IMR-90 (cell line): Measurements from ENCODE around the gene NINJ2. TPM values are rescaled to one million over a fixed set of nuclear protein-coding genes. Genes with fewer than 3 reads are reported as not detected.

Experiments used
- ATAC-seq: fragments of 200-7000 bp; cut with Tn5 transposase; 2 replicates; pipeline ENCODE4 v1.9.1; 2020; ENCODE audit warnings: low read depth, mild to moderate bottlenecking, moderate library complexity
- BruUV-seq: library from RNA; stranded (reverse); fragments of 400-500 nt; replicated peaks from 2 replicates; lab custom pipeline; 2021; lab: Mats Ljungman, UMichigan
- CTCF ChIA-PET: fragments of 300-600 bp; formaldehyde crosslinking; extraction: SDS; loops from one replicate; lab custom pipeline; 2021; ENCODE audit warnings: antibody characterized with exemption; lab: Yijun Ruan, JAX
- POLR2A ChIA-PET: fragments of 300-600 bp; sonication (Branson Sonifier 250); formaldehyde crosslinking; loops from one replicate; lab custom pipeline; 2022; ENCODE audit warnings: antibody characterized with exemption; ENCODE audit not compliant: unreplicated experiment; lab: Charles Lee
- DNase-seq: peaks from one replicate; pipeline ENCODE4 v3.0.0; 2013
- H2AFZ ChIP-seq: replicated peaks from 2 replicates; pipeline ENCODE3; 2013; ENCODE audit warnings: low read length, mild to moderate bottlenecking; ENCODE audit not compliant: poor library complexity
- H2AK5ac ChIP-seq: 2 replicates; pipeline ENCODE4 v1.6.1; 2013; ENCODE audit warnings: low read depth, low read length, inconsistent platforms
- H2AK9ac ChIP-seq: replicated peaks from 2 replicates; pipeline ENCODE3; 2013; ENCODE audit warnings: mild to moderate bottlenecking, low read depth, low read length, moderate library complexity; ENCODE audit not compliant: poor library complexity
- H2BK120ac ChIP-seq: 2 replicates; pipeline ENCODE4 v1.6.1; 2013; ENCODE audit warnings: low read depth, low read length, inconsistent platforms
- H2BK15ac ChIP-seq: 3 replicates; pipeline ENCODE4 v1.6.1; 2013; ENCODE audit warnings: low read depth, low read length, inconsistent platforms
- H2BK20ac ChIP-seq: 2 replicates; pipeline ENCODE4 v1.6.1; 2013; ENCODE audit warnings: low read depth, mild to moderate bottlenecking, inconsistent platforms, low read length, moderate library complexity
- H2BK5ac ChIP-seq: 2 replicates; pipeline ENCODE4 v1.6.1; 2013; ENCODE audit warnings: mild to moderate bottlenecking, low read depth, low read length, inconsistent platforms; ENCODE audit not compliant: poor library complexity, severe bottlenecking
- H3K14ac ChIP-seq: replicated peaks from 2 replicates; pipeline ENCODE4 v1.6.1; 2013; ENCODE audit warnings: low read depth, low read length, inconsistent platforms
- H3K18ac ChIP-seq: 2 replicates; pipeline ENCODE4 v1.6.1; 2013; ENCODE audit warnings: low read depth, low read length, control low read depth
- H3K23ac ChIP-seq: 2 replicates; pipeline ENCODE4 v1.6.1; 2013; ENCODE audit warnings: low read depth, low read length, inconsistent platforms
- H3K27ac ChIP-seq: 2 replicates; pipeline ENCODE4 v1.5.1; 2013; ENCODE audit warnings: mild to moderate bottlenecking, control low read depth, low read length; ENCODE audit not compliant: insufficient read depth
- H3K27me3 ChIP-seq: 2 replicates; pipeline ENCODE4 v1.6.1; 2013; ENCODE audit warnings: low read length; ENCODE audit not compliant: control insufficient read depth, insufficient read depth
- H3K36me3 ChIP-seq: 2 replicates; pipeline ENCODE4 v1.6.1; 2013; ENCODE audit warnings: low read length, mixed read lengths; ENCODE audit not compliant: control insufficient read depth, insufficient read depth
- H3K4ac ChIP-seq: 2 replicates; pipeline ENCODE4 v1.6.1; 2013; ENCODE audit warnings: low read depth, low read length, inconsistent platforms
- H3K4me1 ChIP-seq: 2 replicates; pipeline ENCODE4 v1.6.1; 2013; ENCODE audit warnings: low read length, mixed read lengths; ENCODE audit not compliant: control insufficient read depth, insufficient read depth
- H3K4me2 ChIP-seq: 2 replicates; pipeline ENCODE4 v1.6.1; 2013; ENCODE audit warnings: low read depth, mild to moderate bottlenecking, control low read depth, low read length, moderate library complexity
- H3K4me3 ChIP-seq: 2 replicates; pipeline ENCODE4 v1.5.1; 2013; ENCODE audit warnings: low read depth, mild to moderate bottlenecking, control low read depth, low read length, moderate library complexity; ENCODE audit not compliant: insufficient read depth
- H3K56ac ChIP-seq: 2 replicates; pipeline ENCODE4 v1.6.1; 2013; ENCODE audit warnings: low read length, inconsistent platforms; ENCODE audit not compliant: insufficient read depth; ENCODE audit errors: extremely low read depth
- H3K79me1 ChIP-seq, 2 experiments: 2 replicates each; pipeline ENCODE4 v1.6.1; 2013; ENCODE audit warnings: low read length in 2 of 2, inconsistent platforms in 1 of 2, low read depth in 1 of 2
- H3K9ac ChIP-seq: 2 replicates; pipeline ENCODE4 v1.6.1; 2013; ENCODE audit warnings: low read depth, low read length, control low read depth
- H3K9me1 ChIP-seq: 2 replicates; pipeline ENCODE4 v1.6.1; 2013; ENCODE audit warnings: low read length, inconsistent platforms; ENCODE audit not compliant: insufficient read depth
- H3K9me3 ChIP-seq: 2 replicates; pipeline ENCODE4 v1.6.1; 2013; ENCODE audit warnings: low read length; ENCODE audit not compliant: control insufficient read depth, insufficient read depth
- H4K20me1 ChIP-seq: 2 replicates; pipeline ENCODE4 v1.6.1; 2013; ENCODE audit warnings: low read length, inconsistent platforms; ENCODE audit not compliant: insufficient read depth
- H4K5ac ChIP-seq: 2 replicates; pipeline ENCODE4 v1.6.1; 2013; ENCODE audit warnings: mild to moderate bottlenecking, low read depth, low read length, control low read depth
- H4K8ac ChIP-seq, 2 experiments: 2 replicates each; pipeline ENCODE4 v1.6.1; 2013; ENCODE audit warnings: low read depth in 2 of 2, low read length in 2 of 2, control low read depth in 1 of 2, inconsistent platforms in 1 of 2
- H4K91ac ChIP-seq: 2 replicates; pipeline ENCODE4 v1.6.1; 2013; ENCODE audit warnings: low read depth, low read length, inconsistent platforms; ENCODE audit not compliant: insufficient read depth
- BHLHE40 ChIP-seq: fragments of 150-350 bp; IDR thresholded peaks from 2 replicates; pipeline ENCODE4 v1.6.1; 2016; ENCODE audit warnings: mild to moderate bottlenecking, low read depth, low read length
- CEBPB ChIP-seq: IDR thresholded peaks from 2 replicates; pipeline ENCODE4 v1.6.1; 2012; ENCODE audit warnings: low read depth, low read length, improper control_type of control experiment
- CHD1 ChIP-seq: IDR thresholded peaks from 2 replicates; pipeline ENCODE4 v1.6.1; 2012; ENCODE audit warnings: low read depth, low read length, improper control_type of control experiment
- FOS ChIP-seq: fragments of 150-350 bp; IDR thresholded peaks from 2 replicates; pipeline ENCODE4 v1.6.1; 2016; ENCODE audit warnings: low read depth, low read length
- MAFK ChIP-seq: IDR thresholded peaks from 2 replicates; pipeline ENCODE4 v1.6.1; 2012; ENCODE audit warnings: low read depth, low read length, improper control_type of control experiment
- MAZ ChIP-seq: IDR thresholded peaks from 2 replicates; pipeline ENCODE4 v1.6.1; 2012; ENCODE audit warnings: low read depth, mild to moderate bottlenecking, low read length, improper control_type of control experiment, moderate library complexity, borderline replicate concordance
- MXI1 ChIP-seq: IDR thresholded peaks from 2 replicates; pipeline ENCODE4 v1.6.1; 2012; ENCODE audit warnings: low read depth, mild to moderate bottlenecking, low read length, moderate library complexity, borderline replicate concordance
- NFE2L2 ChIP-seq: fragments of 150-350 bp; IDR thresholded peaks from 2 replicates; pipeline ENCODE4 v1.6.1; 2016; ENCODE audit warnings: low read depth, mild to moderate bottlenecking, low read length
- POLR2A ChIP-seq: IDR thresholded peaks from 2 replicates; pipeline ENCODE4 v1.6.1; 2012; ENCODE audit warnings: mild to moderate bottlenecking, low read depth, low read length
- RAD21 ChIP-seq: IDR thresholded peaks from 2 replicates; pipeline ENCODE4 v1.6.1; 2012; ENCODE audit warnings: low read length, improper control_type of control experiment
- RCOR1 ChIP-seq: IDR thresholded peaks from 2 replicates; pipeline ENCODE4 v1.6.1; 2012; ENCODE audit warnings: mild to moderate bottlenecking, low read length, improper control_type of control experiment; ENCODE audit not compliant: insufficient replicate concordance
- RFX5 ChIP-seq: IDR thresholded peaks from 2 replicates; pipeline ENCODE4 v1.8.0; 2012; ENCODE audit warnings: low read depth, mild to moderate bottlenecking, low read length, moderate library complexity
- SMC3 ChIP-seq: fragments of 150-350 bp; IDR thresholded peaks from 2 replicates; pipeline ENCODE4 v1.6.1; 2016; ENCODE audit warnings: low read depth, mild to moderate bottlenecking, antibody characterized with exemption, low read length, moderate library complexity
- WGBS, 2 experiments: methylation state at CpG; one replicate each; pipeline versions ENCODE4 v1.1.5 to v1.1.7; 2013; ENCODE audit warnings: missing lambda C conversion rate in 2 of 2; ENCODE audit not compliant: insufficient read length in 1 of 2; ENCODE audit errors: extremely low coverage in 2 of 2; 5-methylcytosine and 5-hydroxymethylcytosine counted together
- dilution Hi-C: fragments of 300-500 bp; cut with HindIII; formaldehyde crosslinking; loops from one replicate; pipeline ENCODE4 v1.14.3; 2018; ENCODE audit warnings: low sequenced_read_pairs; ENCODE audit not compliant: unreplicated experiment
- in situ Hi-C: fragments of 300-500 bp; cut with MboI; formaldehyde crosslinking; loops from 3 replicates; pipeline ENCODE4 v1.14.3; 2019; ENCODE audit warnings: low sequenced_read_pairs, inconsistent platforms, mixed read lengths
- intact Hi-C: fragments of 100-400 bp; cut with micrococcal nuclease; formaldehyde crosslinking; loops from 2 replicates; pipeline ENCODE4 v1.10.0; 2022
- polyA plus RNA-seq, 3 experiments: library from polyadenylated mRNA; depleted of rRNA; stranded (reverse); fragments of >200 nt; gene quantifications; 2 replicates each; pipeline ENCODE4 v1.2.3, GENCODE V29; 2012; ENCODE audit warnings: low replicate concordance in 1 of 3
- total RNA-seq: library from RNA; depleted of rRNA; stranded (reverse); fragments of >200 nt; gene quantifications from 2 replicates; pipeline ENCODE4 v1.2.3, GENCODE V29; 2012
- TF ChIP-seq, protein P1 (sequence below): fragments of 150-350 bp; IDR thresholded peaks from 2 replicates; pipeline ENCODE4 v1.6.1; 2017; ENCODE audit warnings: mild to moderate bottlenecking, antibody characterized with exemption, low read length, low read depth
- TF ChIP-seq, protein P2 (sequence below): fragments of 150-350 bp; IDR thresholded peaks from 2 replicates; pipeline ENCODE4 v1.6.1; 2016; ENCODE audit warnings: low read depth, mild to moderate bottlenecking, low read length, moderate library complexity, borderline replicate concordance

NINJ2 gene
- total and polyA plus RNA-seq, 2 of the 4 experiments (the other 2 are of a cell fraction) = not detected

DNA sequence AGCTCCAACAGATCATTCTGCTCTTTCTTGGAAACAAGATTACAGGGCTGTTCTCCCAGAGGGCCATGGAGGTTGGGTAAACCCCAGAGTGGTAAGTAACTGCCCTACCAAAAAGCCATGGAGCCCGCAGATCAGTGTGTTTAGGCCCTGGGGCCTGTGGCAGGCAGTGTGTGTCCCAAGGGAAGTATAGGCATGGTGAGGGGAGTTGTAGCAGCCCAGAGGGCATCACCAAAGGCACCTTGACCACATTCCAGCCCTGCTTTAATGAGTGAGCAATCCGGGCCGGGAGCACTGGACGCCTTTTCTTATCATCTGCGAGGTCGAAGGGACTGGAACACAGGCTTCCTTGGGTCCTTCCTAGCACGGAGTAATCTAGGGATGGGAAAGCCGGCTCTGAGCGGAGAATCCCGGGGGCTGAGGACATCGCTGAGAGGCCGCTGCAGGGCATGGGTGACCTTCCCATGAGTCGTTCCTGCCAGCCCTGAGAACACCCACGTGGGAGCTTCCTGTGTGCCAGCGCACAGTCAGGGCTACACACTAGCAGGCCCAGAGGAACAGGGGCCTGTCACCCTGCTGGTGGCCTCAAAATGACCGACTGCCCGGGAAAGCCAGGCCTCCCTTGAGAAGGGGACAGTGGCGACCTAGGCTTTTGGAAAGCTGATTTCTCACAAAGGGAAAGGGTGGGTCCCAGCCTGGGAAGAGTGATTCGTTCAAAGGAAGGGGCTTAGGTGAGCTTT, 91.3 kb downstream of the NINJ2 start:
- Histone ChIP-seq H3K36me3 (no peaks in the 10 kb centered on the region), H2BK120ac (peak overlapping the region; percentile 66), H4K20me1 (no peaks in the 10 kb centered on the region), H2BK5ac (peak overlapping the region; percentile 30), H4K5ac (peak overlapping the region; percentile 31; the same call in 1 of the 2 replicates), H3K56ac (no peak overlapping the region), H2BK15ac (peak overlapping the region; percentile 1; the same call in 1 of the 3 replicates), H3K4me2 (no peak overlapping the region), H3K27me3 (0 out of 2 replicates have a peak, but pooled peaks cover 1% of the 10 kb centered on the region), H3K9ac (no peak overlapping the region), H2AFZ (peak overlapping the region; percentile 71), H3K4me3 (no peak overlapping the region), H3K4ac (peak overlapping the region; percentile 77), H4K91ac (peak overlapping the region; percentile 47), H3K18ac (no peak overlapping the region), H3K9me3 (0 out of 2 replicates have a peak, but pooled peaks cover 2% of the 10 kb centered on the region), H3K27ac (peak overlapping the region; percentile 48; the same call in 1 of the 2 replicates), H3K23ac (no peak overlapping the region), H3K9me1 (peaks cover 19% of the 10 kb centered on the region), H3K14ac (peak overlapping the region; percentile 49), H4K8ac (peak overlapping the region in 1 of 2 experiments; percentile 54; a peak in 2 of 4 replicates), H2BK20ac (peak overlapping the region; percentile 66), H3K4me1 (peaks cover 17% of the 10 kb centered on the region), H3K79me1 (peaks cover 0 to 17% of the 10 kb centered on the region in 2 experiments; a peak in 2 of 4 replicates), H2AK5ac (peak overlapping the region; percentile 66), H2AK9ac (peak overlapping the region; percentile 86)
- ChIA-PET POLR2A (interaction anchor here (0.5 to 1.2 kb wide), 3 partner anchors 179 to 1609 kb away, joined by 3 to 4 read pairs (median 3); partner anchors contain the start of gene KDM5A), CTCF (interaction anchor here (0.6 to 2.7 kb wide), 4 partner anchors 34 to 521 kb away, joined by 3 to 19 read pairs (median 4); partner anchors contain the start of gene WNK1)
- 78% methylated on average over 8 of the region's 19 CpGs; no CpG with 5 or more reads in 1 of the 2 experiments for WGBS, 2 experiments
- no peak for DNase-seq
- BruUV-seq = no TSS peak
- intact Hi-C loops (loop anchor here (5.0 to 10.0 kb wide), 3 partner anchors 283 to 520 kb away; no protein-coding TSS in a partner anchor), dilution Hi-C loops (no loop called here), in situ Hi-C loops (loop anchor here (5.0 to 10.0 kb wide), 3 partner anchors 240 to 1013 kb away; no protein-coding TSS in a partner anchor)
- peak; percentile 2 for ATAC-seq
- TF ChIP-seq MAZ (no peak), MAFK (no peak), FOS (no peak), CHD1 (no peak), RCOR1 (no peak), BHLHE40 (no peak), RFX5 (no peak), NFE2L2 (no peak), MXI1 (no peak), RAD21 (no peak), SMC3 (no peak), POLR2A (no peak), CEBPB (no peak)
- TF ChIP-seq, protein P1, sequence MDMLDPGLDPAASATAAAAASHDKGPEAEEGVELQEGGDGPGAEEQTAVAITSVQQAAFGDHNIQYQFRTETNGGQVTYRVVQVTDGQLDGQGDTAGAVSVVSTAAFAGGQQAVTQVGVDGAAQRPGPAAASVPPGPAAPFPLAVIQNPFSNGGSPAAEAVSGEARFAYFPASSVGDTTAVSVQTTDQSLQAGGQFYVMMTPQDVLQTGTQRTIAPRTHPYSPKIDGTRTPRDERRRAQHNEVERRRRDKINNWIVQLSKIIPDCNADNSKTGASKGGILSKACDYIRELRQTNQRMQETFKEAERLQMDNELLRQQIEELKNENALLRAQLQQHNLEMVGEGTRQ = no peak
- TF ChIP-seq, protein P2, sequence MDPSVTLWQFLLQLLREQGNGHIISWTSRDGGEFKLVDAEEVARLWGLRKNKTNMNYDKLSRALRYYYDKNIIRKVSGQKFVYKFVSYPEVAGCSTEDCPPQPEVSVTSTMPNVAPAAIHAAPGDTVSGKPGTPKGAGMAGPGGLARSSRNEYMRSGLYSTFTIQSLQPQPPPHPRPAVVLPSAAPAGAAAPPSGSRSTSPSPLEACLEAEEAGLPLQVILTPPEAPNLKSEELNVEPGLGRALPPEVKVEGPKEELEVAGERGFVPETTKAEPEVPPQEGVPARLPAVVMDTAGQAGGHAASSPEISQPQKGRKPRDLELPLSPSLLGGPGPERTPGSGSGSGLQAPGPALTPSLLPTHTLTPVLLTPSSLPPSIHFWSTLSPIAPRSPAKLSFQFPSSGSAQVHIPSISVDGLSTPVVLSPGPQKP = no peak
